GM12801 (cell line): ENCODE data around the gene CERS6.

Experiments used
- CTCF ChIP-seq: IDR thresholded peaks from one replicate; pipeline ENCODE4 v1.5.1; 2011; ENCODE audit warnings: control low read depth; ENCODE audit not compliant: insufficient read length; ENCODE audit errors: extremely low read depth

Gene CERS6

GRCh38 chr2:168596881-168597655 lies 141.0 kb downstream of the CERS6 start:
- TF ChIP-seq CTCF: no peak

GRCh38 chr2:168599738-168600137 lies 143.7 kb downstream of the CERS6 start:
- no peak for TF ChIP-seq CTCF

- TF ChIP-seq CTCF: no peak
Observed at GRCh38 chr2:168600949-168601348, 144.9 kb downstream of the CERS6 start.

- TF ChIP-seq CTCF: no peak
Observed at GRCh38 chr2:168601741-168602140, 145.7 kb downstream of the CERS6 start.

GRCh38 chr2:168602379-168602778 lies 146.3 kb downstream of the CERS6 start:
- TF ChIP-seq CTCF: no peak

GRCh38 chr2:168602846-168603401 lies 146.9 kb downstream of the CERS6 start:
- no peak for TF ChIP-seq CTCF

- TF ChIP-seq CTCF: no peak
Observed at GRCh38 chr2:168603439-168603961, 147.4 kb downstream of the CERS6 start.
